Stimulated activated CD4-positive, alpha-beta T cell treated with anti-CD3 and anti-CD28 coated beads, Interleukin-1b, Interleukin-23, amount 100 ng/mL, for 1 hour (primary cell): ENCODE results near the gene TFDP1.

Experiments
- DNase-seq, 2 donors: peaks; one replicate each; pipeline ENCODE4 v3.0.0-alpha.2; 2020; ENCODE audit warnings: low read depth in 2 of 2

The TFDP1 gene

GRCh38 chr13:113665597-113666328 is 81.2 kb downstream of the TFDP1 start:
- no peak for DNase-seq

- DNase-seq, result no peak
These were observed 81.7 kb downstream of the TFDP1 start for GRCh38 chr13:113666329-113666670.

GRCh38 chr13:113666951-113667701 is 82.6 kb downstream of the TFDP1 start, which contains the start of gene GRK1:
Gene GRK1 (plus strand): TSS chr13:113667219. CDS start chr13:113667387, 168 bp downstream.
- no peak for DNase-seq

GRCh38 chr13:113667771-113668490 is 83.4 kb downstream of the TFDP1 start:
- no peak for DNase-seq

- no peak for DNase-seq
These were observed 84.0 kb downstream of the TFDP1 start for GRCh38 chr13:113668491-113668971.

GRCh38 chr13:113669231-113669754 is 84.7 kb downstream of the TFDP1 start:
- DNase-seq, result no peak

- DNase-seq, result no peak
These were observed 85.3 kb downstream of the TFDP1 start for GRCh38 chr13:113669755-113670341.

- DNase-seq, result no peak
These were observed 86.0 kb downstream of the TFDP1 start for GRCh38 chr13:113670541-113670940.

- DNase-seq, result no peak
These were observed 86.8 kb downstream of the TFDP1 start for GRCh38 chr13:113671066-113672001.

GRCh38 chr13:113672002-113672651 is 87.6 kb downstream of the TFDP1 start:
- no peak for DNase-seq
